Prostate gland (tissue), 2 donors: ENCODE measurements around the gene KLHL40. TPM values are rescaled to one million over a fixed set of nuclear protein-coding genes. Genes with fewer than 3 reads are reported as not detected.

Experiments used
- DNase-seq: peaks from one replicate; pipeline ENCODE4 v3.0.0-alpha.2; 2019; ENCODE audit warnings: low spot score
- H3K27ac ChIP-seq, 2 donors: fragments of 200-600 bp; sonication (generic); 2 replicates each; pipeline ENCODE4 v1.5.1; 2017 to 2019
- H3K27me3 ChIP-seq: fragments of 200-600 bp; sonication (generic); replicated peaks from 2 replicates; pipeline ENCODE4 v1.5.1; 2019; ENCODE audit not compliant: insufficient read depth
- H3K36me3 ChIP-seq, 2 donors: fragments of 200-600 bp; sonication (generic); 1 replicate in 1 of 2; 2 replicates in 1 of 2; pipeline versions ENCODE4 v1.5.1 to v1.8.1; 2017 to 2019
- H3K4me1 ChIP-seq: fragments of 200-600 bp; sonication (generic); replicated peaks from 2 replicates; pipeline ENCODE4 v1.5.1; 2019
- H3K4me3 ChIP-seq, 2 donors: fragments of 200-600 bp; sonication (generic); 2 replicates each; pipeline ENCODE4 v1.5.1; 2017 to 2019
- H3K9me3 ChIP-seq: fragments of 200-600 bp; sonication (generic); 2 replicates; pipeline ENCODE4 v1.5.1; 2017
- POLR2A ChIP-seq: fragments of 450-650 bp; IDR thresholded peaks from one replicate; pipeline ENCODE4 v1.6.1; 2016; ENCODE audit warnings: antibody characterized with exemption, mild to moderate bottlenecking
- POLR2AphosphoS5 ChIP-seq: sonication (generic); formaldehyde crosslinking; IDR thresholded peaks from one replicate; pipeline ENCODE4 v1.6.1; 2017; ENCODE audit warnings: antibody characterized with exemption
- WGBS: methylation state at CpG from one replicate; pipeline ENCODE4 v1.1.5; 2018; 5-methylcytosine and 5-hydroxymethylcytosine counted together
- intact Hi-C: fragments of 100-400 bp; cut with DNase I; formaldehyde crosslinking; loops from one replicate; pipeline ENCODE4 v1.14.2; 2022
- total RNA-seq, 2 donors: library from RNA; depleted of rRNA; stranded (reverse); fragments of >200 nt; gene quantifications; one replicate each; pipeline ENCODE4 v1.1.0, GENCODE V29; 2016
- TF ChIP-seq, protein P1 (sequence below), 4 experiments: fragments of 200-600 bp in 2 of 4; fragments of 450-650 bp in 2 of 4; sonication (generic) in 2 of 4; IDR thresholded peaks; 1 replicate in 3 of 4; 2 replicates in 1 of 4; pipeline ENCODE4 v1.5.1; 2016 to 2019; ENCODE audit warnings: antibody characterized with exemption in 4 of 4, mild to moderate bottlenecking in 2 of 4, moderate library complexity in 2 of 4

The KLHL40 gene
- total RNA-seq, 2 donors from 2014 or later: 1.2 to 2.9 TPM

DNA sequence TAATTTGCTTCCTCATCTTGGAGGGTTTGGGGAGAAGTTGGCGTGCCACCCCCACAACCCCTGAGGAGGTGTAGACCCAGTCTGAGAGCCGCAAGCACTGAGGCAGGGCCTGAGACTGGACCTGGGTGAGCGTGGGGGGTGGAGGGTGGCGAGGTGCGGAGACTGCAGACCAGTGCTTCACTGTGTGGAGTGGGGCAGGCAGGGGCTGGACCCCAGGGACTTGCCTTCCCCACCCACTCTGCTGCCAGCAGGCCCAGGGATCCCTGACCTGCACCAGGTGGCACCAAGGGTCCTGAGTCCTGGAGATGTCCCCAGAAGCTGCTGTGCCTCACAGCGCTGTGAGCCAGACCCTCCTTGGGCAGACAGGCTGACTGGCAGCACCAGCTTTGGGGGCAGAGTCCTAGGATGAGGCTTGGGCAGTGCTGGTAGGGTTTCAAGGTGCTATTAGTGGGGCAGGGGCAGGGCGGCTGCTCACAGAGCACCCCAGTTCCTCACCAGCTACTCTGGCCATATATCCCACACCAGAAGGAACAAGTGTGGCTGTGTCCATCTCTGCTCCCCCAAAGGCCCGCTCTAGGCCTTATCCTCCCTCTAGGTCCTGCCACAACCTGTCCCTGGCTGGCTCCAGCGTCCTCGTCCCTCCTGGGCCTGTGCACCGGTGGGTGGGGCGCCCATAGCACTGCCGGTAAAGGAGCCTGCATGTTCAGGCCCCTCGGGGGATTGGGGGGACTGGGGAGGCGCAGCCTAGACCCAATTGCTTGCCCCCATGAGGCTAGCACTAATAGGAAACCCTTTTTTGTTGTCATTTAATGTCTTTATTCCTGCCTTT lies 20.1 kb upstream of the KLHL40 start:
- TF ChIP-seq POLR2AphosphoS5: no peak
- no peak for TF ChIP-seq POLR2A
- TF ChIP-seq, protein P1, sequence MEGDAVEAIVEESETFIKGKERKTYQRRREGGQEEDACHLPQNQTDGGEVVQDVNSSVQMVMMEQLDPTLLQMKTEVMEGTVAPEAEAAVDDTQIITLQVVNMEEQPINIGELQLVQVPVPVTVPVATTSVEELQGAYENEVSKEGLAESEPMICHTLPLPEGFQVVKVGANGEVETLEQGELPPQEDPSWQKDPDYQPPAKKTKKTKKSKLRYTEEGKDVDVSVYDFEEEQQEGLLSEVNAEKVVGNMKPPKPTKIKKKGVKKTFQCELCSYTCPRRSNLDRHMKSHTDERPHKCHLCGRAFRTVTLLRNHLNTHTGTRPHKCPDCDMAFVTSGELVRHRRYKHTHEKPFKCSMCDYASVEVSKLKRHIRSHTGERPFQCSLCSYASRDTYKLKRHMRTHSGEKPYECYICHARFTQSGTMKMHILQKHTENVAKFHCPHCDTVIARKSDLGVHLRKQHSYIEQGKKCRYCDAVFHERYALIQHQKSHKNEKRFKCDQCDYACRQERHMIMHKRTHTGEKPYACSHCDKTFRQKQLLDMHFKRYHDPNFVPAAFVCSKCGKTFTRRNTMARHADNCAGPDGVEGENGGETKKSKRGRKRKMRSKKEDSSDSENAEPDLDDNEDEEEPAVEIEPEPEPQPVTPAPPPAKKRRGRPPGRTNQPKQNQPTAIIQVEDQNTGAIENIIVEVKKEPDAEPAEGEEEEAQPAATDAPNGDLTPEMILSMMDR (IDR thresholded peaks at IDR 0.05): no peak
- 52% methylated on average over 15 of the region's 15 CpGs for WGBS
- no peaks in the 10 kb centered on the region for H3K36me3 ChIP-seq
- no peak overlapping the region for H3K27ac ChIP-seq
- no peaks in the 10 kb centered on the region for H3K9me3 ChIP-seq
- no peaks in the 10 kb centered on the region for H3K4me1 ChIP-seq
- DNase-seq: no peak
- intact Hi-C loops: no loop called here
- H3K27me3 ChIP-seq: no peaks in the 10 kb centered on the region
- no peak overlapping the region for H3K4me3 ChIP-seq

DNA sequence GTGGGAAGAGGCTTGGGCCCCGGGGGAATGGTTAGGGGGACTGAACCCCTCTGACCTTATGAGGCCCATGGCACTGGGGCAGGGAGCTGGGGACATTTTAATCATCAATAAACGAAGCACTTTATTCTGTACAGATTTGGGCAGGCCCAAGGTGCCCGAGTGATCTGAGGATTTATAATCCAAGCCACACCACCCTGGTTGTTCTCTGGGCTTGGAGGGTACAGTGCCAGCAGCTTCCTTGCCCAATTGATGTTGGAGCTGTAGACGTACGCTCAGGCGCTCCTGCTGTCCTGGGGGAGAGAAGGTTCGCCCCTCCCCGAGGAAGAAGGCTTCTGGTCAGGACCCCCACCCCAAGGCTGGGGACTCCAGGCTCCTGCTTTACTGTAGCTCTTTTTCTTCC lies 19.3 kb upstream of the KLHL40 start:
- no peaks in the 10 kb centered on the region for H3K4me1 ChIP-seq
- no peaks in the 10 kb centered on the region for H3K36me3 ChIP-seq
- no peaks in the 10 kb centered on the region for H3K27me3 ChIP-seq
- intact Hi-C loops: no loop called here
- no peaks in the 10 kb centered on the region for H3K9me3 ChIP-seq
- TF ChIP-seq, protein P1 (IDR thresholded peaks at IDR 0.05): no peak
- TF ChIP-seq POLR2A (no peak), POLR2AphosphoS5 (no peak)
- H3K27ac ChIP-seq: no peak overlapping the region
- no peak overlapping the region for H3K4me3 ChIP-seq
- no peak for DNase-seq
- WGBS: 46% methylated on average over 8 of the region's 8 CpGs

DNA sequence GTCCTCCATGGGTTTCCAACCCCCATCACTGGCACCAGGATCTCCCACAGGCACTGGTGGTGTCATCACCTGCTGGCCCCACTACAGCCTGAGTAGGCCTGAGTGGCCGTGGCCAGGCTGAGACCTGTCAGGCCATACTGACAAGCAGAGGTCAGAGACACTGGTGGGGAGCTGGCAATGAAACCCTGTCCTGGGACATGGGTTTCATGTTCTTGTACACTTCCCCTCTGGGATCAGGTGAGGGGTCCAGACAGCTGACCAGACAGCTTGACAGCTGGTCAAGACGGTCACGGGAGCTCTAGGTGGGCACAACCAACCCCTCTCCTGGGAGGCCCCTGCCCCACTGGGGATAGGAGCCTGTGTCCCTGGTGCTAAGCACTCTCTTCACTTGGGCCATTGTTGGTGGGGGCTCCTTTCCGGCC lies 18.7 kb upstream of the KLHL40 start:
- Histone ChIP-seq H3K4me1 (no peaks in the 10 kb centered on the region), H3K27me3 (no peaks in the 10 kb centered on the region), H3K9me3 (no peaks in the 10 kb centered on the region), H3K36me3 (no peaks in the 10 kb centered on the region), H3K27ac (no peak overlapping the region), H3K4me3 (no peak overlapping the region)
- TF ChIP-seq POLR2AphosphoS5: no peak
- TF ChIP-seq, protein P1 (IDR thresholded peaks at IDR 0.05): no peak
- TF ChIP-seq POLR2A: no peak
- no peak for DNase-seq
- intact Hi-C loops: no loop called here
- WGBS: 84% methylated on average over 4 of the region's 4 CpGs

DNA sequence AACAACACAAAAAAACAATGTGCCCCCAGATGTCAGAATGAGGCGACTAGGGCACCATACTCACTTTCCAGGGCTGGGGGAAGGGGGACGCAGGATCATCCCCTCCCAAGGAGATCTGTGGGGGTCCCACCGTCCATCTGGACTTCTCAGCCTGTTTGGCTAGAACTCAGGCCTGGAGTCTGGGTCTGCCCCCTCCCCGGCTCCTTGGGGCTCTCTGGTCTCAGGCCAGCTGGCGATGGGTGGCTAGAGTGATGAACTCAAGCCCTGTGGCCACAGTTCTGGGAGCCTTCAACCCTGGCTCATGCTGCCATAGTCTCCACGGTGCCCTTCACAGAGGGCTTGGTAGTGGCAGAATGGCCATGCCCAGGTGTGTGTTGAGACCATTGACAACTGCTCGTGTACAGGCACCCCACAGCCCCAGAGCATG lies 18.2 kb upstream of the KLHL40 start:
- intact Hi-C loops: no loop called here
- H3K27ac ChIP-seq: no peak overlapping the region
- H3K36me3 ChIP-seq: no peaks in the 10 kb centered on the region
- TF ChIP-seq, protein P1 (IDR thresholded peaks at IDR 0.05): no peak
- TF ChIP-seq POLR2A: no peak
- TF ChIP-seq POLR2AphosphoS5: no peak
- H3K4me1 ChIP-seq: no peaks in the 10 kb centered on the region
- DNase-seq: no peak
- 74% methylated on average over 7 of the region's 7 CpGs for WGBS
- H3K27me3 ChIP-seq: no peaks in the 10 kb centered on the region
- no peaks in the 10 kb centered on the region for H3K9me3 ChIP-seq
- H3K4me3 ChIP-seq: no peak overlapping the region
